ENCODE measurements around the gene PTPRK. TPM values are rescaled to one million over a fixed set of nuclear protein-coding genes. Genes with fewer than 3 reads are reported as not detected.

The PTPRK gene
- total and polyA plus RNA-seq, 2 donors (not counting 1 experiment from before 2014, with no cell fraction given), result 19.4 to 75.5 TPM

- TF ChIP-seq EZH2 (IDR thresholded peaks at IDR 0.05; ENCODE audit: low read length, missing control alignments) (no peak), CTCF (conservative IDR thresholded peaks at IDR 0.05 in 1 of 2, IDR thresholded peaks at IDR 0.05 in 1 of 2; ENCODE audit: low read depth in 1 of 2, low read length in 2 of 2) (no peak)
- Histone ChIP-seq H3K4me3 (replicated peaks in 1 of 4; ENCODE audit: control extremely low read depth in 1 of 4, insufficient read depth in 1 of 4, low read depth in 3 of 4, low read length in 4 of 4) (no peak overlapping the region), H3K4me2 (ENCODE audit: extremely low read depth, insufficient read depth, low read length) (no peak overlapping the region), H3K9me3 (ENCODE audit: control insufficient read depth, insufficient read depth, low read depth, low read length) (no peaks in the 10 kb centered on the region), H3K27me3 (ENCODE audit: control insufficient read depth, insufficient read depth, low read length) (no peaks in the 10 kb centered on the region), H3K79me2 (ENCODE audit: control insufficient read depth, insufficient read depth, low read length) (no peaks in the 10 kb centered on the region), H4K20me1 (ENCODE audit: control insufficient read depth, extremely low read depth, insufficient read depth, low read length) (no peaks in the 10 kb centered on the region), H3K36me3 (ENCODE audit: control insufficient read depth, insufficient read depth, low read length) (no peaks in the 10 kb centered on the region), H3K9ac (ENCODE audit: insufficient read depth, low read length) (no peak overlapping the region), H2AFZ (ENCODE audit: low read length) (no peak overlapping the region), H3K27ac (ENCODE audit: insufficient read depth, low read length) (no peak overlapping the region), H3K4me1 (ENCODE audit: control insufficient read depth, extremely low read depth, insufficient read depth, low read length) (no peaks in the 10 kb centered on the region)
- no peak for DNase-seq (ENCODE audit: low read depth in 2 of 2)
Measured at GRCh38 chr6:128357392-128358130, 162.8 kb downstream of the PTPRK start.

- Histone ChIP-seq H3K27ac (ENCODE audit: insufficient read depth, low read length) (no peak overlapping the region), H3K36me3 (ENCODE audit: control insufficient read depth, insufficient read depth, low read length) (no peaks in the 10 kb centered on the region), H3K9me3 (ENCODE audit: control insufficient read depth, insufficient read depth, low read depth, low read length) (no peaks in the 10 kb centered on the region), H2AFZ (ENCODE audit: low read length) (no peak overlapping the region), H4K20me1 (ENCODE audit: control insufficient read depth, extremely low read depth, insufficient read depth, low read length) (no peaks in the 10 kb centered on the region), H3K4me1 (ENCODE audit: control insufficient read depth, extremely low read depth, insufficient read depth, low read length) (peaks cover 2% of the 10 kb centered on the region), H3K4me2 (ENCODE audit: extremely low read depth, insufficient read depth, low read length) (no peak overlapping the region), H3K4me3 (replicated peaks in 1 of 4; ENCODE audit: control extremely low read depth in 1 of 4, insufficient read depth in 1 of 4, low read depth in 3 of 4, low read length in 4 of 4) (no peak overlapping the region), H3K79me2 (ENCODE audit: control insufficient read depth, insufficient read depth, low read length) (no peaks in the 10 kb centered on the region), H3K27me3 (ENCODE audit: control insufficient read depth, insufficient read depth, low read length) (no peaks in the 10 kb centered on the region), H3K9ac (ENCODE audit: insufficient read depth, low read length) (no peak overlapping the region)
- DNase-seq (ENCODE audit: low read depth in 2 of 2), result no peak
- no peak for TF ChIP-seq CTCF (conservative IDR thresholded peaks at IDR 0.05 in 1 of 2, IDR thresholded peaks at IDR 0.05 in 1 of 2; ENCODE audit: low read depth in 1 of 2, low read length in 2 of 2)
- no peak for TF ChIP-seq EZH2 (IDR thresholded peaks at IDR 0.05; ENCODE audit: low read length, missing control alignments)
Measured at GRCh38 chr6:128352366-128352765, 168.0 kb downstream of the PTPRK start.

GRCh38 chr6:128351255-128351514 is 169.2 kb downstream of the PTPRK start:
- no peak for DNase-seq (ENCODE audit: low read depth in 2 of 2)
- Histone ChIP-seq H3K4me2 (ENCODE audit: extremely low read depth, insufficient read depth, low read length) (no peak overlapping the region), H2AFZ (ENCODE audit: low read length) (no peak overlapping the region)

More at GRCh38 chr6:128351255-128351514, 169.2 kb downstream of the PTPRK start:
- H3K4me1 ChIP-seq (ENCODE audit: control insufficient read depth, extremely low read depth, insufficient read depth, low read length), result peaks cover 2% of the 10 kb centered on the region
- H3K27ac ChIP-seq (ENCODE audit: insufficient read depth, low read length), result no peak overlapping the region
- H4K20me1 ChIP-seq (ENCODE audit: control insufficient read depth, extremely low read depth, insufficient read depth, low read length), result no peaks in the 10 kb centered on the region
- TF ChIP-seq EZH2 (IDR thresholded peaks at IDR 0.05; ENCODE audit: low read length, missing control alignments) (no peak), CTCF (conservative IDR thresholded peaks at IDR 0.05 in 1 of 2, IDR thresholded peaks at IDR 0.05 in 1 of 2; ENCODE audit: low read depth in 1 of 2, low read length in 2 of 2) (no peak)
- no peaks in the 10 kb centered on the region for H3K27me3 ChIP-seq (ENCODE audit: control insufficient read depth, insufficient read depth, low read length)
- no peaks in the 10 kb centered on the region for H3K36me3 ChIP-seq (ENCODE audit: control insufficient read depth, insufficient read depth, low read length)
- H3K79me2 ChIP-seq (ENCODE audit: control insufficient read depth, insufficient read depth, low read length), result no peaks in the 10 kb centered on the region
- H3K9ac ChIP-seq (ENCODE audit: insufficient read depth, low read length), result no peak overlapping the region
- no peaks in the 10 kb centered on the region for H3K9me3 ChIP-seq (ENCODE audit: control insufficient read depth, insufficient read depth, low read depth, low read length)
- H3K4me3 ChIP-seq (replicated peaks in 1 of 4; ENCODE audit: control extremely low read depth in 1 of 4, insufficient read depth in 1 of 4, low read depth in 3 of 4, low read length in 4 of 4), result no peak overlapping the region

All from fibroblast of lung (primary cell).